HG03558 (cell line): ENCODE results near the gene PRSS33.

Experiments used
- ATAC-seq: cut with Tn5 transposase; IDR thresholded peaks from one replicate; pipeline ENCODE4 v1.9.1; 2021; ENCODE audit warnings: moderate number of reproducible peaks; ENCODE audit not compliant: unreplicated experiment; ENCODE audit errors: extremely low read depth

The PRSS33 gene

DNA sequence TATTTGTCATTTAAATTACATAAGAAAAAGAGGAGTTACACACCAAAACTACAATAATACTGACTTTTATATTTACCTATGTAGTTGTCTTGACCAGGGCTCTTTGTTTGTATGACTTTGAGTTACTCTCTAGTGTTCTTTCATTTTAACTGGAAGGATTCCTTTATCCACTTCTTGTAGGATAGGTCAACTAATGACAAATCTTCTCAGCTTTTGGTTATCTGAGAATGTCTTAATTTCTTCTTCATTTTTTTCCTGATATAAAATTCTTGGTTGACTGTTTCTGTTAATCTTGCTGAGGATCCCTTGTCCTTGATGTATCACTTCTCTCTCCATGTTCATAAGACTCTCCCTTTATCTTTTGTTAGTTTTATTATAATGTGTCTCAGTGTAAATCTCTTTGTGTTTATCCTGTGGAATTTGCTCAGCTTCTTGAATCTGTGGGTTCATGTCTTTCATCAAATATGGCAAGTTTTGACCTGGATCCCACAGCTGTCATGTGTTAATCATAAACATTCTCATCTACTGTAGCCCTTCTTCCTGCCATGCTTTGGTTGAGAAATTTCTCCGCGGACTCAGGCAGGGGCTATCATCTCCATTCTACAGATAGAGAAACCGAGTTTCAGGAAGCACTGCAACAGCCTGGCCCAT is 16.3 kb upstream of the PRSS33 start:
- ATAC-seq = no peak

DNA sequence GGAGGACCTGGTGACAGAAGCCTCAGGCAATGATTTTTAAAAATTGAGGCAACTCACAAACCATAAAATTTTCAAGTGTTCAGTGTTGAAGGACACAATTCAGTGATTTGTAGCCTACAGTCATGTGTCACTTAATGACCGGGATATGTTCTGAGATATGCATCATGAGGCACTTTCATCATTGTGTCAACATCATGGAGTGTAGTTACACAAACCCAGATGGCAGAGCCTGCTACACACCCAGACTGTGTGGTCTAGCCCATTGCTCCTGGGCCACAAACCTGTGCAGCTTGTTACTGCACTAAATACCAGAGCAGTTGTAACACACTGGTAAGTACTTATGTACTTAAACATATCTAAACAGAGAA is 12.5 kb upstream of the PRSS33 start:
- ATAC-seq = no peak

DNA sequence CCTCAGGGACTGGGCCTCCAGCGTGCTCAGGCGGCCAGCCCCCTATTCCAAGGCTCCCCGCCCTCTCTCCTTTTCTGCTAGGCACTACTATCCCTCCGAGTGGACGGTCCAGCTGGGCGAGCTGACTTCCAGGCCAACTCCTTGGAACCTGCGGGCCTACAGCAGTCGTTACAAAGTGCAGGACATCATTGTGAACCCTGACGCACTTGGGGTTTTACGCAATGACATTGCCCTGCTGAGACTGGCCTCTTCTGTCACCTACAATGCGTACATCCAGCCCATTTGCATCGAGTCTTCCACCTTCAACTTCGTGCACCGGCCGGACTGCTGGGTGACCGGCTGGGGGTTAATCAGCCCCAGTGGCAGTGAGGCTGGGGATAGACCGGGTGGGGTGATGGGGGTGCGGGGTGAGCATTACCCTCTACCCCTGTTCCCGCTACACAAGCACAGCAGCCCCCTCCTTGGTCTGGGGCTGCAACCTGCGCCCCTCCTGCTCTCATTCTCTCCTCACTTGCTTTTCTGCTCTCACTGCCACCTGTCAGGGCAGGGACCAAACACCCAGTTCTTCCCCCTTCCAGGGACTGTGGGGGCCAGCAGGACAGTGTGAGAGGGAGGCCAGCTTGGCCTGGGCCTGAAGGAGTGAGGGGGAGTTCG is 12.0 kb upstream of the PRSS33 start:
- ATAC-seq = no peak

DNA sequence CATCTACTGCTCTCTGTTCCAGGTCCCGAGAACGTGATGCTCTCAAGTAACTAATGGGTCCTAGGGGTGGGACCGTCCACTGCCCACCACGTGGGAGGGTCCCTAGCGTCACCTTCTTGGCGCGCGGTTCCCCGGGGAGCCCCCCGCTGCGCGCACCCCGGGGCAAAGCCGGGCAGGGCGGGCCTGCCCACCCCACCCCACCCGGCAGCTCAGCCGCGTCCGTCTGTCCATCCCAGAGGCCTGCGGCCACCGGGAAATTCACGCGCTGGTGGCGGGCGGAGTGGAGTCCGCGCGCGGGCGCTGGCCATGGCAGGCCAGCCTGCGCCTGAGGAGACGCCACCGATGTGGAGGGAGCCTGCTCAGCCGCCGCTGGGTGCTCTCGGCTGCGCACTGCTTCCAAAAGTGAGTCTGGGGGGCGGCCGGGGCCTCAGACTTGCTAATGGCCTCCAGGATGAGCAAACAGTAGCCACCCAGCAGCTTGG is 11.4 kb upstream of the PRSS33 start:
- no peak for ATAC-seq

DNA sequence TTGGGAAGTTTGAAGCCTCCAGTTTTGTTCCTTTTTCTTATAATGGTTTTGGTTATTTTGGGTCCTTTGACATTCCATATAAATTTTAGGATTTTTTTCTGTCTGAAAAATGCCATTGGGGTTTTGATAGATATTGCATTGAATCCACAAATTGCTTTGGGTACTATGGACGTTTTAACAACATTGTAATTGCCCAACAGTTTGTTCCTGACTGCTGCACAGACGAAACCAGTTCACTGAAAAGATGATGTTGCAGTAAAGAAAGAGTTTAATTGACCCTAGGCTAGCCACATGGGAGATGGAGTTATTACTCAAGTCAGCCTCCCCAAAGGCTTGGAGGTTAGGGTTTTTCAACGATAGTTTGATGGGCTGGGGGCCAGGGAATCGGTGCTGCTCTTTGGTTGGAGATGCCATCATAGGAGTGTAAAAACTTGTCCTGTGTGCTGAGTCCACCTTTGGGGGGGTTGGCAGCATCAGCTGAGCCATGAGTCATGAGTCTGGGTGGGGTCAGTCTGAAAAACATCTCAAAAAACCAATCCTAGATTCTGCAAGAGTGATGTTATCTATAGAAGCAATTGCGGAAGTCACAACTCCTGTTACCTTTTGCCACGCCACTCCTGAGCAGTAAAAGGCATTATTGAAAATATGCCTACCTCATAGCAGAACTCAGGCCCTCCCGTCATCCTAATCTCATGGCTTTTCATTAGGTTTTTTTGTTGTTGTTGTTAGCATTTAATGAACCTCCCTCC is 8.2 kb upstream of the PRSS33 start:
- ATAC-seq = no peak

DNA sequence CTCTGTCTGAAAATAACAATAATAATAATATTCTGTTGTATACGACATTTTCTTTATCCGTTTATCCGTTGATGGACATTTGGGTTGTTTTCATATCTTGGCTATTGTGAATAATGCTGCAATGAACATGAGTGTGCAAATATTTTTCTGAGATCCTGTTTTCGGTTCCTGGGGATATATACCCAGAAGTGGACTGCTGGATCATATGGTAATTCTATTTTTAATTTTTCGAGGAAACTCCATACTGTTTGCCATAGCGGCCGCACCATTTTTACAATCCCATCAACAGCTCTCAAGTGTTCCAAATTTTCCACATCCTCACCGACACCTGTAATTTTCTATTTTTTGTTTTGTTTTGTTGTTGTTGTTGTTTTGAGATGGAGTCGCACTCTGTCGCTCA is 5.6 kb upstream of the PRSS33 start:
- ATAC-seq = no peak

DNA sequence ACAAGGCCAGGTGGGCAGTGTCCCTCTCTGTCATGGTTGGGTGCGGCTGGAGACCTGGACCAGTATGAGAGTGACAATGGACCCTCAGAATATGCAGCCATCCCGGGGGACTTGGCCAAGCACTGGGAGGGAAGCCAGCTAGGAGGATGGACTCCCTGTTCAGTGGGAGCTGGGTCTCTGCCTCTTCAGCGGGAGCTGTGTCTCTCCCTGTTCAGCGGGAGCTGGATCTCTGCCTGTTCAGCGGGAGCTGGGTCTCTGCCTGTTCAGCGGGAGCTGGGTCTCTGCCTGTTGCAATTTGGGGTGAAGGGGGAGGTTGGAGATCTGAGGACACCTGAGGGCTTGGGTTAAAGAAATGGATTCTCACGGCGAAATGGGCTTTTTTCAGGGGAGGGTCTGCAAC is 3.8 kb upstream of the PRSS33 start:
- ATAC-seq = no peak

DNA sequence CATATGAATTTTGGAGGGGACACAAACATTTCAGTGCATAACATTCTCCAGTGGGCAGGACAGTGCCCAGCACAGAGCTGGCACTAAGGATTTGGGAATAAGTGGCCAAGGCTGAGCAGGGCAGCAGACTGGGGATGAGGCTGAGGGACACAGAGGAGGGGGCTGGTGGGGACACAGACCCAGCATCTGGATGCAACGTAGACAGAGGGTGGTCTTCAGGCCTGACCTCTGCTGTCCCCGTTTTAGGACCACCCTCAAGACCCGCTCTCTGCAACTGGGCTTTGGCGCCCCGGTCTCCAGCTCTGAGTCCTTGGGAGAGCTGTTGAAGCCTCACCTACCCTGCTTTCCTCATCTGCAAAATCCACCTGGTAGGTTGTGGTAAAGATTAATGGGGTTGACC is 3.3 kb upstream of the PRSS33 start:
- no peak for ATAC-seq

DNA sequence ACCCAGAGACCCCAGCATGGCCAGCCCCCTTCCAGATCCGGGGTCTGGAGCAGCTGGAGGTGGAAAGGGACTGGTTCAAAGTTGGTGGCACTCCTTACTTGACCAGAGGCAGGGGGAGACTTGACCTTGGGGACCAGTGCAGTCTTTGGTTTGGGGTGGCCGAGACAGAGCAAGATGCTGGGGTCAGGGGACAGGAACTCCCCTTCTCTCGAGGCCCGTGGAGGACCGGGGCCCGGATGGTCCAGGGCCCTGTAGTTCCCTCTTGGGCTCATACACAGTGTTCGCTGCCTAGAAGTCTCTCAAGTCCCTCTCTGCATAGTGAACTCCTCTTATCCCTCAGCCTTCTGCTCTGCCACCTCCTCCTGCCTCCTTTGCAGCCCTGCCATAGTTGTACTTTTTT is 601 bp upstream of the PRSS33 start:
- no peak for ATAC-seq

DNA sequence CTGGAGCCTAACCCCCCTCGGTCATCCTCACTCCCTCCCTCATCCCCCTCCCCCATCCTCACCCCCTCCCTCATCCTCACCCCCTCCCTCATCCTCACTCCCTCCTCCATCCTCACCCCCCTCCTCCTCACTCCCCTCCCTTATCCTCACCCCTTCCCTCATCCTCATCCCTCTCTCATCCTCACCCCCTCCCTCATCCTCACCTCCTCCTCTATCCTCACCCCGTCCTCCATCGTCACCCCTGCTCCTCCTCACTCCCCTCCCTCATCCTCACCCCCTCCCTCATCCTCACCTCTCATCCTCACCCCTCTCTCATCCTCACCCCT is 571 bp downstream of the PRSS33 start:
- ATAC-seq = no peak

DNA sequence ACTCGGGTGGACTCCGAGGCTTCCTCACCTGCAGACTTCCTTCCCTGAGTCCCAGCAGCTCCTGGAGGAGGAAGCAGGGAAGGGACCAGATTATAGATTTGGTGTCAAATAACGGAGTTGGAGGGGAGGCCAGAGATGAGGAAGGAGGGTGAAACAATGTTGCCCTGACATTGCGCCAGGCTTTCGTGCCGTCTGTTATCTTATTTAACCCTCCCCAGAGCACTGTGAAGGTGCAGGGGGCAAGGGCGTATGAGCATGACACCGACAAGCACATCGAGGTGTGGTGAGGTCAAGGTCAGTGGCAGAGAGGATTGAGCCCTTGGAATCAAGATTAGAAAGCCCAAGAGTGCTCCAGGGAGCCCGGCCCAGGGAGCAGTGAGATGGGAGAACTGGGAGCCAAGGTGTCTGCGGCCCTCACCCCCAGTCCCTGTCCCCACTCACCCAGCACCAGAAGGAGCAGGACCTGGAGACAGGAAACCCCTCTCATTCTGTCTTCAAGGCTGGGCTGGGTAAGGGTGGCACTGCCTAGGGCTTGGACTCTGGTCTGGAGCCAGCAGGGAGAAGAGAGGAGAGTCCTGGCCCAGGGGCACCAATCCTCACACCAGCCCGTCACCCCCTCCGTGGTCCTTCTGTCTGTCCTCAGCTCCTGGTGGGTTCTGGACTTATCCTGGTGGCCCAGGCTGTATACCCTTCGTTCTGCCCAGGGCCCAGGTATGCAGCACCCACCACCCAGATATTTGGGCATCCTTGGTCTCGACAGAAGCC is 1.1 kb downstream of the PRSS33 start:
- ATAC-seq = no peak

DNA sequence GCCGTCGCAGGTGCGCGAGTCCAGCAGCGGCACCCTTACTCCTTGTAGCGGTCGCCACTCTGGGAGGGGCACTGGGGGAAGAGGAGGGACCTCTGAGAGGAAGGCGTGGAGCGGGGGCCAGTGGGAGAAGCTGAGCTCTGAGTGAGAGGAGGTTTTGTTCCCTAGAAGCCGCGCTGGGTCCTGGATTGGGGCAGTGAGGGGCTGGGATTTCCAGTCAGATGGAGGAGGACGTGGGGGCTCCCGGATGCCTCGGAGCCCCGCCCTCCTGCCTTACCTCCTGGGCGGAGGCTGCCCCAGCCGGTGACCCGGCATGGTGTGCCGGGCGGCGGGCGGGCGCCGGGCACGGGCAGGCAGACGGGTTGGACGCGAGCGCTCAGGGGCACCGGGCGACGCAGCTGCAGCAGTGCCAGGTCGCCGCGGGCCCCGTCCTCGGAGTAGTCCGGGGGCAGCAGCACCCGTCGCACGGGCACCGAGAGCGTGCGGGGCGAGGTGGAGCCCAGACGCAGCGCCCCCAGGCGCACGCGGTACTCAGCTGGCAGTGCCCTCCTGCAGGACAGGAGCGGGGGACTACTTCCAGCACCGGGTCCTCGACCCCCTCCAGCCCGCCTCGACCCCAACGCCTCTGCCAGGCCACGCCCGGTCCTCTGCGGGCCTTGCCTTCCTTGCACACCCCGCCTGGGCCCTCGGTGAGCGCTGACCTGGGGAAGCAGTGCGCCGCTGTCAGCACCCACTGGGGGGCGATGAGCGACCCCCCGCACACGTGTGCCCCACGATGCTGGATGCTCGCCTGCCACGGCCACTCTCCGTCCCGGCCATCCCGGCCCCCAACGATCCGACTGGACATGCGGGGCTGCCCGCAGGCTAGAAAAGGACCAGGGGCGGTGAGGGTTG is 2.0 kb downstream of the PRSS33 start:
- no peak for ATAC-seq

DNA sequence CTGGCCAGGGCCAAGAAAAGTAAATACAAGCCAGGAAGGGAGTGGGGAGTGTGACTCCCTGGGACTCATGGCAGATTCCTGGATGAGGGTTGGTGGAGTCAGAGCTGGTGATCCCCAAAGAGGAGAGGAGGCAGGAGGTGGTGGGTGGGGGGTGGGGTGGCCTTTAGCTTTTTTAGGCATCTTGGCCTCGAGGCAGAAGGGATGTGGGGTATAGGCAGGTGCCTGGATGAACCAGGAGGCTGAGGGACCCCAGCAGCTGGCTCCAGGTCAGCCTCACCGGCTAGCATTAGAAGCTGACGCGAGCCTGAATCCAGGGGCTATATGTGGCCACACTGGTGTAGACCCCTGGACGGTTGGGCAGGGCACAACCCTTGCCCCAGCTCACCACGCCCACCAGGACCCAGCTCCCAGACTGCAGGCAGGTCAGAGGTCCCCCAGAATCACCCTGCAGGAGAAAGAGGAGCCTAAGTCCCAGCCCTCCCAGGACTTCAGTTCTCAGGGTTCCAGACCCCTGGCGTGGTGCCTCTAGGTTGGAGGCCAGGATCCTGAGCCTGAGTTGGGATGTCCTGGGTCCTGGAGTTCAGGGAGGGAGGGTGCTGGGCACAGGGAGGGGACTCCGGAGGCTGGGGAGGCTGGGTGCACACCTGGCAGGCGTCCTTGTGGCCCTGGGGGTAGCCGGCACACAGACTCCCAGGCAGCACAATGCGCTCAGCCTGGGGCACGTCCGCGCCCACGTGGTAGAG is 2.8 kb downstream of the PRSS33 start:
- no peak for ATAC-seq

DNA sequence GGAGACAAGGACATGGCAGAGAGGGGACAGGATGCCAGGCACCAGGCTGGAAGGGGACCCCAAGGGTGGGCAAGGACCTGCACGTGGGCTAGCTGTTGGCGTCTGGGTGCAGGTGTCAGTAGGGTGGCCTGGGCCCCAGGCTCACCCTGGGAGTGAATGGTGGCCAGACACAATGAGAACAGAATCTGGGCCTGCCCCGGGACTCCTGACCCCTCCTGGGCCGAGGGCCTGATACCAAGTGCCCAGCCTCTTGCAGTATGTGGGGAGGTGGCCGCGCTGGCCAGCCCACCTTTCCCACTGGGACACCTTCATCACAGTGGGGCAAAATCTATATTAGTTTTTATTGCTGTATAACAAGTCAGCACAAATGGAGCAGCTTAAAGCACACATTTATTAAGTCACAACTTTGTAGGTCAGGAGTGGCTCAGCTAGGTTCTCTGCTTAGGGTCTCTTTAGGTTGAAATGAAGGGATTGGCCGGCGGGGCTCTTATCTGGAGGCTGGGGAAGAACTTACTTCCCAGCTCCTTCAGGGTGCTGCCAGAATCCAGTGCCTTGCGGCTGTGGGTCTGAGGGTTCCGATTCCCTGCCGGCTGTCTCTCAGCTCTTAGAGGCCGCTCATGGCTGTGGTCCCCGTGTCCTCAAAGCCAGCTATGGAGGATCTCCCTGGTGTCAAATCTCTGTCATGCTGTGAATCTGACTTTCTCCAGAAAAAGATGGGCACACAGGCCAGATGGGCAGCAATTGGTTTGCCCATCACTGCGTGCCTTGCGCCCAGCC is 3.6 kb downstream of the PRSS33 start:
- ATAC-seq = no peak

DNA sequence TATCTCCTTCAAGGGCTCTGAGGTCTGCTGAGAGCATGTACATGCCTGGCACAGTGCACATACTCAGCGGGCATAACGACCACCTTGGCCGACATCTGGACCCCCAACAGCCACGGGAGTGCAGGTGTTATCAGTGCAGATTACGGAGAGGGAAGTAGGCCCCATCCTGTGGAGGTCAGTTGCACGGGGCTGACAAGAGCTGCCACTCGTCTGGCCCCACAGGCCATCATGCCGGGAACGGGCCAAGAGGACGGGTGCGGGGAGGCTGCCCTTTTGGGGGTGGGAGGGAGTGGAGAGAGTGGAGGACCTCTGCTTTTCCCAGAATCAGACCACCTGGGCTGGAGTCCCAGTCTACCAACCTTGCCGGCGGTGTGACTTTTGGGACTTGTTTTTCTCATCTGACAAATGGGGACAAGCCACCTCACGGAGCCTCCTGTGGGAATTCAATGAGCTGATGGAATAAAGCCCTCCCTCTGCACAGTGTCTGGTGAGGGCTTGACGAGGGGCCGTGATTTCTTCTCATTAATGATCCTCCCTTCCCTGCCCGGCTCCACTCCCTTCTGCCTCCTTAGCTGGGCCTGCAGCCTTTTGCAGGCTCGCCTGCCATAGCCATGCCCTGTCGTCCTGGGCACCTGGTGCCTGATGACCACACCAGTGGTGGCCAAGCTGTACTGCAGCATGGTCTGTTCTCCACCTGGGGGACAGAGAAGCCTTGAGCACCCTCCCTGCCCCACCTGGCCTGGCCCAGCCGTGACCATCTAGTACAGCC is 4.6 kb downstream of the PRSS33 start:
- ATAC-seq = no peak

DNA sequence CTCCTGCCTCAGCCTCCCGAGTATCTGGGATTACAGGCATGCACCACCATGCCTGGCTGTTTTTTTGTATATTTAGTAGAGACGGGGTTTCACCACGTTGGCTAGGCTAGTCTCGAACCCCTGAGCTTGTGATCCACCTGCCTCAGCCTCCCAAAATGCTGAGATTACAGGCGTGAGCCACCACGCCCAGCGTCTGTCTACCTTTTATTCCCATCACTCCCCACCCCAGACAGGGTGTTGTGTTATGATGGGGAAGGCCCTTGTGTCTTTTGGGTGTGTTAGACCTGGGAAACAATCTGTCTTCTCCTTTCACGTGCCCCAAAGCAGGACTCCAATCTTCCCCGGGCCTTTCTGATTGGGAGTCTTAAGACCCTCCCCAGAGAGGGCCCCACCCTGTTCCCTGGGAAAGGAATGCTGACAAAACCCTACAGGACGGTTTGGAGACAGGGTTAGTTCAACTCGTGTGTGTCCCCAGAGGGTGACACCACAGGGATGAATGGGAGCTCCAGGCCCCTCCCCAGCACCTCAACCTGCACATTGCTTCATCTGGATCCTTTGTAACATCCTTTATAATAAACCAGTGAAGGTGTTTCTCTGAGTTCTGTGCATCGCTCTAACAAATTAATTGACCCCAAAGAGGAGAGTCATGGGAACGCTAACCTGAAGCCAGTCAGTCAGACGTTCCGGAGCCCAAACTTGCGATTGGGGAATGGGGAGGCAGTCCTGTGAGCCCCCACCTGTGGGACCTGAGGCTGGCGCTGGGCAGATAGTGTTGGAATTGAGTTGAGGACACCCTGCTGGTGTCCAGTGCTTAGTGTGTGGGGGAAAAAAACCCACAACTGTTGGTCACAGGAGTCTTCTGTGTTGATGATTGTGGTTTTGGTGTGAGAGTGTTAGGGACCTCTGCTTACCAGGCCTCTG is 7.1 kb downstream of the PRSS33 start:
- no peak for ATAC-seq
